Fibroblast of the aortic adventitia (primary cell): ENCODE data around the gene CTSC. TPM values are rescaled to one million over a fixed set of nuclear protein-coding genes. Genes with fewer than 3 reads are reported as not detected.
"Not testable (repeated sequence)": the region's sequence is repeated elsewhere in the genome, so short reads cannot be mapped to it uniquely, and the experiment has no call there.

ENCODE experiments used
- DNase-seq: peaks from one replicate; pipeline ENCODE4 v3.0.0-alpha.2; 2010; ENCODE audit warnings: low read depth
- H3K4me3 ChIP-seq: 2 replicates; pipeline ENCODE4 v1.5.1; 2011; ENCODE audit warnings: low read depth, mild to moderate bottlenecking, control low read depth, low read length, moderate library complexity
- CTCF ChIP-seq: IDR thresholded peaks from 2 replicates; pipeline ENCODE4 v1.5.1; 2011; ENCODE audit warnings: mild to moderate bottlenecking, low read length, control low read depth, inconsistent platforms; ENCODE audit not compliant: insufficient read depth
- total RNA-seq: library from RNA; depleted of rRNA; stranded (reverse); fragments of >200 nt; gene quantifications from 2 replicates; pipeline ENCODE4 v1.2.3, GENCODE V29; 2012; ENCODE audit warnings: low replicate concordance

The CTSC gene
- total RNA-seq, 1 donor = 69.1 TPM

GRCh38 chr11:88249706-88250105, 87.8 kb downstream of the CTSC start:
- peak; percentile 44 for DNase-seq

GRCh38 chr11:88246696-88247095, 90.8 kb downstream of the CTSC start:
- peak; percentile 99 for DNase-seq
- no peak for TF ChIP-seq CTCF
- no peak overlapping the region for H3K4me3 ChIP-seq

More at GRCh38 chr11:88249706-88250105, 87.8 kb downstream of the CTSC start:
- H3K4me3 ChIP-seq = no peak overlapping the region
- TF ChIP-seq CTCF = no peak

GRCh38 chr11:88245576-88245975, 92.0 kb downstream of the CTSC start:
- H3K4me3 ChIP-seq, DNase-seq: not testable (repeated sequence)

Other genes starting within 250 kb of the CTSC start
- gene RAB38, start 162.3 kb downstream of the CTSC start, total RNA-seq = 0.41 and 1.2 TPM in 2 replicates